Hematopoietic multipotent progenitor cell treated with erythropoietin and hydrocortisone succinate and interleukin-3 and kit ligand, for 4 days (in vitro differentiated cells): Measurements from ENCODE around the gene KCTD15.
A peak's percentile ranks its signal among the peaks of the same experiment; 100 is the strongest.

Experiments
- DNase-seq: peaks from one replicate; pipeline ENCODE4 v3.0.0-alpha.2; 2015

KCTD15 gene

GRCh38 chr19:33772102-33772857 lies 24.4 kb upstream of the KCTD15 start:
- no peak for DNase-seq

- no peak for DNase-seq
Measured at GRCh38 chr19:33772858-33773180, 23.9 kb upstream of the KCTD15 start.

GRCh38 chr19:33773704-33774624 lies 22.7 kb upstream of the KCTD15 start:
- no peak for DNase-seq

DNA sequence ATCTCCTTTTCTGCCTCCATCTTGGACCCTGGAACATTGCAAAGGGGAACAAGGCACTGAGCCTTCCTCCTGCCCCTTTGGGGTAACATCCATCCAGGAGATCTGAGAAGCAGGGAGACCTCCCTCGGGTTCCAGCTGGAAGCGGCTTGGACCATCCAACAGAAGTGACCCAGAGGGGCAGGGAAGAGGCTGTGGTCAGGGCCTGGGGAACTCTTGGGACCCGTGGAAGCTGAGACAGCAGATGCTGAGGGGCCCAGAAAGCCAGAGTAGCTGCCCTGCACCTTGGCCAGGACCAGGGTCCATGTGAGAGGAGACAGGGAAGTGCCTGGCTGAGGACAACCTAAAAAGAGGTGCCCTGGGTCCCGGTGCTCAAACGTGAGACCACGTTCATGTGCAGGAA lies 21.9 kb upstream of the KCTD15 start:
- DNase-seq: no peak

DNA sequence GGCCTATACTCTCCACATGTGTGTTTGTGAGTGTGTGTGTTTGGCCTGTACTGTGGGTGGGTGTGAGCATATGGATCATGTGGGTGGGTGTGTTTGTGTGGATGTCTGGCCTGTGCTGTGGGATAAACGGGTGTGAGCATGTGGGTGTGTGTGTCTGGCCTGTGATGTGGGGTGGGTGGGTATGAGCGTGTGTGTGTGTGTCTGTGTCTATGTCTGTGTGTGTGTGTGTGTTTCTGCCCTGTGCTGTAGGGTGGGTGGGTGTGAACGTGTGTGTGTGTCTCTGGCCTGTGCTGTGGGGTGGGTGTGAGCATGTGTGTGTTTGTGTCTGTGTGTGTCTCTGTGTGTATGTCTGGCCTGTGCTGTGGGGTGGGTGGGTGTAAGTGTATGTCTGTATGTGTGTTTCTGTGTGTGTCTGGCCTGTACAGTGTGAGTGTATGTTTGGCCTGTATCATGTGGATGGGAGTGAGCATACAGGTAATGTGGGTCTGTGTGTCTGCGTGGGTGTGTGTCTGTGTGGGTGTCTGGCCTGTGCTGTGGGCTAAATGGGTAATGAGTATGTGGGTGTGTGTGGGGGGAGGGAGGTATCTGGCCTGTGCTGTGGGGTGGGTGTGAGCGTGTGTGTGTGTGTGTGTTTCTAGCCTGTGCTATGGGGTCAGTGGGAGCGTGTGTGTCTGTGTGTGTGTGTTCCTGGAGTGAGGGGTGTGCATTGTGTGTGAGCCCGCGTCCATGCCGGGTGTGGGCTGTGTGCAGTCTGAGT lies 20.8 kb upstream of the KCTD15 start:
- no peak for DNase-seq

DNA sequence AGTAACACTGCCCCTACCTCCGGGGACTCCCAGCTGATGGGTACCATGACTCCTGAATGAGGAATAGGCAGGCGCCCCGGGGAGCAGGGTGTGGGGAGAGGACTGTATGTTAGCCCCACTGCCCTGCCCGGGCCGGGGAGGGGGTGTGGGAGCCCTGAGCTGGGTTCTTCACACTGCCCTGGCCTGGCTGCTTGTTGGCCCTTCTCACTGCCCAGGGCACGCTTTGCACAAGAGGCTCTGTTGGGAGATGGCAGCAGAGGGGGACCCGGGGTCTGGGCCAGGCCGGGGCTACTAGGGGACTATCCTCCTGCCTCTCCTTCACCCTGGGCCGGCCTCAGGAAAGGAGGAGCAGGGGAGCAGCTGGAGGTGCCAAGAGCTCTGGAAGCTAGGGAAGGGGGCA lies 19.3 kb upstream of the KCTD15 start:
- no peak for DNase-seq

GRCh38 chr19:33777753-33778088 lies 18.9 kb upstream of the KCTD15 start:
- no peak for DNase-seq

DNA sequence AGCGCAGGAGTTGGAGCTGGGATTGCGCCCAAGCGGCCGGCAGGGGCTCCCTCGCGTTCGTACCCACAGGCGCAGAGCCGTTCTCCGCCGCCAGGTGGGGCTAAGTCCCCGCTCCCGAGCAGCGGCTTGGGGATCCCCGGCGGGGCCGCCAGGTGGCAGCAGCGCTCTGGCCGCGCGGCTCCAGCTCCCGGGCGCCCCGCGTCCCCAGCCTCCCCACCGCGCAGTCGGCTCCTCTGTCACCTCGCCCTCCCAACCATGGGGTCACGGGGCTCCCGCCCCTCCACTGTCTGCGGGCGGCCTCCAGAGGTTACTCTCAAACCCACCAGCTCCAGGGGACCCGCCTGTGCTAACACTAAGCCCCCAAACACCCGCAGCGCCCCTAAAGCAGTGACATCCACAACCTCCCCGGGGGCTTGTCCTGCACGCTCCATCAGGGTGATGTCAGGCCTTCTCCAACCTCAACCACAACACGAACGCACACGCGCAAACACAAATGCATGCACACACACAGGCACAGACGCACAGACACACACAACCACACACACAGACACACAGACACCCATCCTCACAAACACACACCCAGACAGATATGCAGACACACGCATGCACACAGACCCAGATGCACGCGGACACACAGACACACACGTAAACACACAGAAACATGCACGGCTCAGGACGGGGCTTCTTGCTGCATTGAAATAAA lies 18.4 kb upstream of the KCTD15 start:
- peak; percentile 90 for DNase-seq

DNA sequence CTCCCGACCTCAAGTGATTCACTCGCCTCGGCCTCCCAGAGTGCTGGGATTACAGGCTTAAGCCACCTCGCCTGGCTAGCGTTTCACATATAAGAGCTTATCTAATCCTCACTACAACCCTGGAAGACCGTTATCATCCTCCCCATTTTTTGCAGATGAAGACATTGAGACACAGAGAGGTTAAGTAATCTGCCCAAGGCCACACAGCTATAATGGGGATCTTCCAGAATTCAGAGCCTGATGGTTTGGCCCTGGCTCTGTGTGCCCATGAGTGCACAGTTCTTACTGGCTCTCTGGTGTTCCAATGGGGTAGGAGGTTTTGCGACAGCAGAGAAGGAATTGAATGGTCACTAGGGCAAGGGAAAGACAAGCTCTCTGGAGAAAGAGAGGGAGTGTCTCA lies 16.8 kb upstream of the KCTD15 start:
- DNase-seq: no peak

DNA sequence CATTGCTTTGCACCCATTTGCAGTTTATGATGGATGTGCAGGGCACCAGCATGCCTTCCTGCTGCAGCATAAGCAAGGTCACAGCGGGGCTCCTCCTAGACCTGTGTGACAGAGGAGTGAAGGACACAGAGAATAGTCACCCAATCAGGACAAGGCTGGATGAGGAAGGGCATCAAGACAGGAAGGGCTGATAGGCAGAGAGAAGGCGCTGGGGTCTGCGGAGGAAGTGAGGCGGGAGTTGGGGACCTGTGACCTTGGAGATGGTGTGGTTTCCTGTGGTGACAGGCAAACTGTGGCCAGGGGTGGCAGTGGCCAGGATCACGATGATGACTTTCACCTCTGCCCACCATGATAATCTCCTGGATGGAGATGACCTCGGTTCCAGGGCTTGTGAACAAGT lies 16.4 kb upstream of the KCTD15 start:
- peak; percentile 46 for DNase-seq

GRCh38 chr19:33780746-33781145 lies 15.9 kb upstream of the KCTD15 start:
- no peak for DNase-seq

DNA sequence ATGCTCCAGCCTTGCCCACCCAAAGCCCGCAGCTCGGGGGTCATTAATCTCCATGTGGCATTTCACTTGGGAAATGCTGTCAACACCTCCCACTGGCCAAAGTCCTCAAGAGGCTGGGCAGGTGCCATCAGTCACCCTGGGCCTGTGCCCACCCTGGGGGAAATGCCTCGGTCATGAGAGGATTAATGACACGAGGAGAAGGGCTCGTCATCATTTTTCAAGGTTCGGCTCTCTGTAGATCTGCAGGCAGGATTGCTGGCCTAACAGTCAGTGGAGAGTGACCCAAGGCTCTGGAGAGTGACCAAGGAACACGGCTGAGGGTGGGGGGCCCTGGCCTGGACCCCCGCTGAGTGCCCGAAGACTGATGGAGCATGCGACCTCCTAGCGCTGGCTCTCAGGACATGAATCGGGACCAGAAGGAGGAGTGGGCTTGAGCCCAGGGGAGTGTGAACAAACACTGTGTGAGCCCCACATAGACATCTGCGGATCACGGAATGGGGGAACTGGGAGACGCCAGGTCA lies 15.2 kb upstream of the KCTD15 start:
- DNase-seq: no peak

GRCh38 chr19:33781996-33782395 lies 14.7 kb upstream of the KCTD15 start:
- DNase-seq: no peak

- DNase-seq: no peak
Measured at GRCh38 chr19:33784432-33784831, 12.2 kb upstream of the KCTD15 start.

DNA sequence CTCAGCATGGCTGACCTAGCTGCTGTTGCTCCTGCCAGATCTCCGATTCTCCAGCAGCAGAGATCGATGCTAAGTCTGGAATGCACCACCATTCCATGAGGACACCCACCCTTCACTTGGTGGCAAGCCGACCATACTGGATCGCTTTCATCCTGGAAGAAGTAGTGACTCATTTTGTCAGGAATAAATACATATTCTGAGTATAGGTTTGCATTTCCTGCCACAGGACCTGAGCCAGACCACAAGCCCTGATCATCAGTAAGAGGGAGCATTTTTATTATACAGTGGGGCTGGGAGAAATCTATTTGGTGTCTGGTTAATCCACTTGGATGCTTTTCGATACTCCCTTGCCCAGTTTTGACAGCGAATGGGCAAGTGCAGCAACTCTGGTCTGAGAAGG lies 10.9 kb upstream of the KCTD15 start:
- no peak for DNase-seq

DNA sequence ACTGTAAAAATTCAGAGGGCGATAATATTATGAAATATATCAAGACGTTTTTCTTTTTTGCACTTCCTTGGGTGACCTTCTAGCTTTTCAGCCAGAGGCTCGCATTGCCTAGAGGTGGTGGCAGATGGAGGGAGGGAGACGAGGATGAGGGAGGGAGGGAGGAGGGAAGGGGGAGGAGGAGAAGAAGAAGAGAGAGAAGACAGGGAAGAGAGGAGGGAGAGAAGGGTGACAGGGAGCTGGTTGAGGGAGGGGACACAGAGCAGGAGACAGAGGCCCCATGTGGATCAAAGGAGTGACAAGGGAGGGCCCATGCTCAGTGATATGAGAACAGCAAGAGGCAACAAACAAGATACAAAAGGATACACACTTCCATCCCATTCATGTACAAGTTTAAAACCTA lies 8.0 kb upstream of the KCTD15 start:
- no peak for DNase-seq

DNA sequence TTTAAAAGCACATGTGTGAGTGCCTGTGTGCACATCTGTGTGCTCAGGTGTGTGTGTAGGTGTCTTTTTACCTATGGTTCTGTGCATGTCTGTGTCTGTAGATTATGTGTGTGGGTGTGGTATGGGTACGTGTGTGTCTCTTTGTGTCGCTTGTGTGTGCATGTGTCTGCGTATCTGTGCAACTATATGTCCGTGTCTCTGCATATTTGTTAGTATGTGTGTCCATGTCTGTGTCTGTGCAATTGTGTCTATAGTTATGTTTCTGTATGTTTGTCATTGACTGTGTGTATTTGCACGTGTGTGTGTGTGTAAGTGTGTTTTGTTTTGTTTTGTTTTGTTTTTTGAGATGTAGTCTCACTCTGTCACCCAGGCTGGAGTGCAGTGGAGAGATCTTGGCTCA lies 7.3 kb upstream of the KCTD15 start:
- DNase-seq: no peak

GRCh38 chr19:33794683-33795369 lies 1.8 kb upstream of the KCTD15 start:
- DNase-seq: no peak

DNA sequence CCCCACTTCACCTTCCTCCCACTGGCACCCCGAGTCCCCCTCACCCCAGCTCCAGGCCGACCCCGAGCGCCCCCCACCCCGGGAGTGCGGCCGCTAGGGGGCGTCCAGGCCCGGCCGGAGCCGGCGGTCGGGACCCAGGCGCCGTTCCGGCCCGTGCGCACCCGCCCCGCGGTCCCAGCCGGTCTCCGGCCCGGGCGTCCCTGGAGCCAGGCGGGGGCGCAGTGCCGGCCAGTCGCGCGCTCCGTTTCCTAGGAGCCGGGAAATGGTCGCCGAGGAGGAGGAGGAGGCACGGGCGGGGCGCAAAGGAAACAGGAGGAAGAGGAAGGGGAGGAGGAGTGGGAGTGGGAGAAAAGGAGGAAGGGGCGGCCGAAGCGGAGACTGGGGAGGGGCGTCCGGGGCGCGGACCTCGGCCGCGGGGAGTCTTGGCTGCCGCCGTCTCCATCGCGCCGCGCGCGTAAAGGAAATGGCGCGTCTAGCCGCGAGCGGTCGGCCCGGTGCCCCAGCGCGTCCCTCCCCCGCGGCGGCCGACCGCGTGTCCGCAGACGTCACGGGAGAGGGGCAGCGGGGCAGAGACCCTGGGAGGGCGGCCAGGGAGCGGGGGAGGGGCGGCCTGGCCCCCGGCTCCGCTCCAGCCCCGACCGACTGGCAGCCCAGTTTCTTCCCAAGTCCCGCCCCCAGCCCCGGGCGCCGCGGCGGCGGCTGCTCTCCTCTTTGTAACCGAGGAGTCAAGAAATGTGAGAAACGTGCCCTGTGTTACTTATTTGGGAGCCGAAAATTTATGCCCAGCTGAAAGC lies 1.1 kb upstream of the KCTD15 start:
- DNase-seq: peak; percentile 92

DNA sequence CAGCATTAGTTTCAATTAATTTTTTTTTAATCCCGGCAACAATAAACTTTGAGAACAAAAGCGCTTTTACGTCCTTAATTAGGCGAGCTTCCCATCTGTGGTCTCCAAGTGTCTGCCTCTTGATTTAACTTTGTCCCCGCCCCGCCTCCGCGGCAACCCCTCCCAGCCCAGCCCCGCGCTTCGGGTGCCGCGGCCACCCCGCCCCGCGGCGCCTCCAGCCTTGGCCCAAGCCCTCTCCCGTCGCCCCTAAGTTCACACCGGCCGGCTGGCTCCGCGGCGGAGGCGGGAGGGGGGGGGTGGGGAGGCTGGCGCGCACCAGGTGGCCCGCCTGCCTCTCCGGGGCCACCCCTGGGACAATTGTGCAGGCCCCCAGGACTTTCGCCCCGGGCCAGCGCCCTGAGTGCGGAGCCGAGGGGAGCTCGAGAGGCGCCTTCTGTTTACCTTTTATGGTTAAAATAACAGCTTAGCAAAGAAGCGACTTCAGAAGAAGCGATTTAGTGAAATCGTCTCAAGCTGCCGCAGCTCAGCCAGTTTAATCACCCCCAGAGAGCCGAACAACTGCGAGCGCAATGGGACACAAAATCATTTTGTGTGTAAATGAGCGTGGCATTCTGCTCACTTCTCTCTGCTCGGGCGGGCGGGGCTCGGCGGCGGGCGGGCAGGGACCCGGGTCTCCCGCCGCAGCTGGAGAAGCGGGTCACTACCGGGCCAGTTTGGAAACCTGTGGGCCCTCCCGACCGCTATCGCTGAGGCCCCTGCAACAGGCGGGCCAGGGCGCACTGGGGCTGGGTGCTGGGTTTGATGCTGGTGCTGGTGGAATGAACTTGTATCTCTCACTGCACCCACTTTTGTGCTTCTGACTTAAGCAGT lies 1.4 kb downstream of the KCTD15 start:
- DNase-seq: peak; percentile 90
